T-helper 17 cell (primary cell): ENCODE measurements around the gene CENPN. TPM values are rescaled to one million over a fixed set of nuclear protein-coding genes. Genes with fewer than 3 reads are reported as not detected.

Experiments used
- ATAC-seq: fragments of 150-1000 bp; cut with Tn5 transposase; 2 replicates; pipeline ENCODE4 v1.10.0; 2021; ENCODE audit warnings: mild to moderate bottlenecking, moderate library complexity
- DNase-seq, 3 donors: peaks; one replicate each; pipeline versions ENCODE4 v3.0.0 to v3.0.0-alpha.2; 2020 to 2021
- H3K9me3 ChIP-seq: one replicate; pipeline ENCODE4 v1.7.0; 2013; ENCODE audit warnings: low read length, mild to moderate bottlenecking; ENCODE audit not compliant: control insufficient read depth, poor library complexity, severe bottlenecking
- H3K27ac Mint-ChIP-seq: one replicate; pipeline ENCODE4 v1.8.0; 2022; ENCODE audit warnings: mild to moderate bottlenecking, moderate library complexity, mixed read lengths
- H3K27me3 Mint-ChIP-seq: one replicate; pipeline ENCODE4 v1.8.0; 2022; ENCODE audit warnings: mixed read lengths
- H3K36me3 Mint-ChIP-seq: one replicate; pipeline ENCODE4 v1.8.0; 2022; ENCODE audit warnings: low read depth, mixed read lengths
- H3K4me1 Mint-ChIP-seq: one replicate; pipeline ENCODE4 v1.8.0; 2022; ENCODE audit warnings: mild to moderate bottlenecking, mixed read lengths
- H3K4me3 Mint-ChIP-seq: one replicate; pipeline ENCODE4 v1.8.0; 2022; ENCODE audit warnings: mild to moderate bottlenecking, moderate library complexity, mixed read lengths
- total RNA-seq, 4 donors: library from RNA in 2 of 4; stranded (reverse) in 2 of 4; gene quantifications; one replicate each; pipeline ENCODE4 v1.2.3 and lab custom pipeline; 2022 to 2026

Gene CENPN
- total RNA-seq (10 to 100 TPM in 1 of 2 donors, 1 to 10 TPM in 1; 8.8 to 14.8 TPM), total RNA-seq (lab: John Stamatoyannopoulos, UW) (5.8 to 12.0 reads per million in 2 donors)

DNA sequence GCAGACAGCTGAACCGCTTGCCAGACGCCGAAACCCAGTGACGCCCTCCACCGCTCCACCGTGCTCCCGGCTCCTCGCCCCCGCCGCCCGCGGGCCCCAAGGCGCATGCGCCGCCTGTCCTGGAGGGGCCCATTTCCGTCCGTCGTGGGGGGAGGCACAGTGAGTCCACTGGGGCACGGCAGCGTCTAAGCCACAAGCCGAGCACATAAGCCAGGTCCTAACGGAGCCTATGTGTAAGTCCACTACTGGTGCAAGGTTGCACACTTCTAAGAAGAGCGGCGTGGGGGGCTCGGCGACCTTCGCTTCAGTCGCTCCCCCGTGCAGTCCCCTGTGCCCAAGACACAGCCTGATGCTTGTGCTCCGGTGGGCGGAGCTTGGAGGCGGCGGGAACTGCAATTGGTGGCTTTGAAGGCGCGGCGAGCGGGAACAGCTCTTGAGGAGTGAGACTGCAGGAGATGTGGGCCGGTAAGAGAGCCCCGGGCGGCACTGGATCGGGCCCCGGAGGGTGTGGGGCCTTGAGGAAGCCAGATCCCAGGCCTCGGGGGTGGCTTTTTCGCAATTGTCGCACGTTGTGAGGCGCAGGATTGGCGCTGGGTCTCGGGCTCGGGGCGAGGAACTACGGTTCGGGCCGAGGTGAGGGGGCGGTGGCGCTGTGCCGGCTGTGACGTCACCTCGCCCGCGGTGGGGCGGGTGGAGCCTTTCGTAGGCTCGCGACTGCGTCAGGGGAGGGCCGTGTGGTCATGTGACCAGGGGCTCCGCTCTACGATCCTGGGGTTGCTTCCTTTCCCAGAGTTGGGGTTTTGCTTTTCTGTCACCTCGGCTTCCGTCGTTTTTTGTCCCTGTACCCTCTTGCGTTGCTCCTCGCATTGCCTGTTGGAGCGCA lies at the start of gene CENPN, which contains the start of gene CMC2:
CENPN (plus strand) TSS at position 402 of the 883 bp plus-strand sequence. CDS start 4,726 bp downstream, outside the sequence.
CMC2 (minus strand) TSS at position 73 of the 883 bp plus-strand sequence. CDS start 9,491 bp downstream, outside the sequence.
- Mint-ChIP-seq H3K4me1 (peaks cover 39% of the 10 kb centered on the region), H3K4me3 (peak within 1 kb of the TSS; percentile 88), H3K27me3 (no peaks in the 10 kb centered on the region), H3K36me3 (peaks cover 2% of the 10 kb centered on the region), H3K27ac (peak within 1 kb of the TSS; percentile 94)
- ATAC-seq (peak; percentile 83), DNase-seq (peak; percentile 93 to 96 (median 96))
- H3K9me3 ChIP-seq = no peaks in the 10 kb centered on the region

DNA sequence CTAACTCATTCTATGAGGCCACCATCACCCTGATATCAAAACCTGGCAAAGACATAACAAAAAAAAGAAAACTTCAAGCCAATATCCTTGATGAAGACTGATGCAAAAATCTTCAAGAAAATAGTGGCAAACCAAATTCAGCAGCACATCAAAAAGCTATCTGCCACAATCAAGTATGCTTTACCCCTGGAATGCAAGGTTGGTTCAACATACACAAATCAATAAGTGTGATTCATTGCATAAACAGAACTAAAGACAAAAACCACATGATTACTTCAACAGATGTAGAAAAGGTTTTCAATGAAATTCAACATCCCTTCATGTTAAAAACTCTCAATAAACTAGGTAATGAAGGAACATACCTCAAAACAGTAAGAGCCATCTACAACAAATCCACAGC lies 48.7 kb upstream of the CENPN start:
- Mint-ChIP-seq H3K4me3 (no peak overlapping the region), H3K36me3 (peaks cover 2% of the 10 kb centered on the region), H3K27ac (no peak overlapping the region), H3K27me3 (no peaks in the 10 kb centered on the region), H3K4me1 (no peaks in the 10 kb centered on the region)
- ATAC-seq (no peak), DNase-seq (no peak)
- H3K9me3 ChIP-seq = peaks cover 7% of the 10 kb centered on the region

DNA sequence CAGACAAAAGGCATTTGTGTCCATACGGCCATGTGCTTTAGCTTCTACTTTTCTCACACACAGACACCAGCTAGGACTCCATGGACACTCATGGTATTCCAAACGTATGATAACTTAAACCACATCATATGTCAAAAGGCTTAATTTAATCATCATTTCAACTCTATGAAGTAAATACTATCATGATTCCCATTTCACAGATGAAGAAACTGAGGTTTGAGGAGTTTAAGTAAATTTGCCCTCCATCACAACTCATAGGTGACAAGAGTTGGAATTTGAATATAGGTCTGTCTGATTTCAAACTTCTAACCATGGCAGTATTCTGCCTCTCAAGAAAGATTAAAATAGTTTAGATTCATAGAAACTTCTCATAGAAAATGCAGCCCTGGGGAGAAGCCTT lies 44.1 kb upstream of the CENPN start:
- DNase-seq (no peak), ATAC-seq (no peak)
- no peaks in the 10 kb centered on the region for H3K4me1 Mint-ChIP-seq
- H3K27me3 Mint-ChIP-seq = no peaks in the 10 kb centered on the region
- no peak overlapping the region for H3K4me3 Mint-ChIP-seq
- H3K36me3 Mint-ChIP-seq = no peaks in the 10 kb centered on the region
- no peak overlapping the region for H3K27ac Mint-ChIP-seq
- peaks cover 4% of the 10 kb centered on the region for H3K9me3 ChIP-seq

DNA sequence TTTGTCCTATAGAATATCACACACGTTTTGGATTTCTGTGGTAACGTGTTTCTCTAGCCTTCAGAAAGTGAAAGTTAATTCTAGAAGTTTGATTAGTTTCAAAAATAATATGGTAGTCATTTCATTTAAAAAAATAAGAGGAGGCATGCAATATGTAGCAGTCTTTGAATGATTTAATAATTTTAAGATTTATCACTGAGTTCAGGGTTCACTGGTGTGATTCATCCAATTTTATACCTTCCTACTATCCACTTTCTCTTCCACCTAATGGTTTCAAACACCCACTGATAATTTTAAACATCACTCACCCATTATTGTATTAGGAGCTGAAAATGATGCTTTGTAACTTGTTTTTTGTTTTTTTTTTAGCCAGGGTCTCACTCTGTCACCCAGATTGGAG lies 42.7 kb upstream of the CENPN start:
- Mint-ChIP-seq H3K27ac (no peak overlapping the region), H3K36me3 (peaks cover 6% of the 10 kb centered on the region), H3K4me1 (no peaks in the 10 kb centered on the region), H3K27me3 (no peaks in the 10 kb centered on the region), H3K4me3 (no peak overlapping the region)
- ATAC-seq = no peak
- no peaks in the 10 kb centered on the region for H3K9me3 ChIP-seq
- DNase-seq = no peak

GRCh38 chr16:80966617-80967016 lies 40.4 kb upstream of the CENPN start:
- Mint-ChIP-seq H3K27ac (no peak overlapping the region), H3K27me3 (no peaks in the 10 kb centered on the region), H3K36me3 (peaks cover 7% of the 10 kb centered on the region), H3K4me1 (no peaks in the 10 kb centered on the region), H3K4me3 (no peak overlapping the region)
- ATAC-seq = no peak
- no peaks in the 10 kb centered on the region for H3K9me3 ChIP-seq
- no peak for DNase-seq

DNA sequence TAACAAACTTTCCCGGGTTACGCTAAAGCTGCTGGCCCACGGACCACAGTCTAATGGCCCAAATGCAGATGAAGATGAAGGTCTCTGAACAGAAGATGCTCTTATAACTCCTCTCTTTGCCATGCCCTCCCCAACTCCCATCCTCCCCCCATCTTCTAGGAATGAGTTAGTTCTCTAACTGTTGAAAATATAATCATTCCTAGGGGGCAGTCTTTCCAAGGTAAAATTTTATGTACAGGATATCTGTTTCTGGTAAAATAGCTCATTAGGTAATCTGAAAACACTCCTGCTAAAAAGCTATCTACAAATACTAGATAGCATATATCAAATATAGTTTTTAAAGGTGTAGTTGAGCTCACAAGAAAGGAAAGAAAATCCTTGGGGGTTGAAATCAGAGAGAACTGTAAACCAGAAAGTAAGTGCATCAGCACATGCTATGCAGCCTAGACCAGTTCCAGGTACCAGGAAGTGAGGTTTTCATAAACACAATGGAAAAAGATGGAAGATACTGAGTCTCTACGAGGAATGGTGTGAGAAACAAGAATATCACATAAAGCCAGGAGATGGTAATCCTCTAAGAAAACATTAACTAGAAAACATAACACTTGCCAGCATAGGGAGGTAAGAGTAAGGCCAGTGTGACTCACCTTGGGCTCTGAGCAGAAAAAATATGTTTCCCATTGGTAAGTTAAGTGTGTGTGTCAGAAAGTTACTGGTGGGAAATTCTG lies 38.5 kb upstream of the CENPN start:
- H3K36me3 Mint-ChIP-seq = peaks cover 10% of the 10 kb centered on the region
- no peak for ATAC-seq
- H3K27me3 Mint-ChIP-seq = no peaks in the 10 kb centered on the region
- peak overlapping the region; percentile 39 for H3K27ac Mint-ChIP-seq
- H3K9me3 ChIP-seq = no peaks in the 10 kb centered on the region
- H3K4me3 Mint-ChIP-seq = peak overlapping the region; percentile 36
- H3K4me1 Mint-ChIP-seq = peaks cover 9% of the 10 kb centered on the region
- DNase-seq = no peak

- H3K9me3 ChIP-seq = no peaks in the 10 kb centered on the region
- H3K36me3 Mint-ChIP-seq = peaks cover 14% of the 10 kb centered on the region
- H3K27me3 Mint-ChIP-seq = no peaks in the 10 kb centered on the region
- H3K27ac Mint-ChIP-seq = no peak overlapping the region
- no peak overlapping the region for H3K4me3 Mint-ChIP-seq
- ATAC-seq (no peak), DNase-seq (no peak)
- peaks cover 13% of the 10 kb centered on the region for H3K4me1 Mint-ChIP-seq
Measured at GRCh38 chr16:80969114-80969484, 37.9 kb upstream of the CENPN start.

- peak overlapping the region; percentile 9 for H3K27ac Mint-ChIP-seq
Measured at GRCh38 chr16:80971819-80972218, 35.2 kb upstream of the CENPN start.

GRCh38 chr16:80972611-80973010 lies 34.4 kb upstream of the CENPN start:
- Mint-ChIP-seq H3K36me3 (peaks cover 19% of the 10 kb centered on the region), H3K27ac (no peak overlapping the region), H3K4me3 (no peak overlapping the region), H3K27me3 (no peaks in the 10 kb centered on the region), H3K4me1 (peaks cover 17% of the 10 kb centered on the region)
- no peaks in the 10 kb centered on the region for H3K9me3 ChIP-seq
- ATAC-seq (no peak), DNase-seq (no peak)

More at GRCh38 chr16:80971819-80972218, 35.2 kb upstream of the CENPN start:
- H3K9me3 ChIP-seq = no peaks in the 10 kb centered on the region
- H3K4me1 Mint-ChIP-seq = peaks cover 17% of the 10 kb centered on the region
- H3K27me3 Mint-ChIP-seq = no peaks in the 10 kb centered on the region
- ATAC-seq (no peak), DNase-seq (no peak)
- H3K4me3 Mint-ChIP-seq = no peak overlapping the region
- H3K36me3 Mint-ChIP-seq = peaks cover 18% of the 10 kb centered on the region

DNA sequence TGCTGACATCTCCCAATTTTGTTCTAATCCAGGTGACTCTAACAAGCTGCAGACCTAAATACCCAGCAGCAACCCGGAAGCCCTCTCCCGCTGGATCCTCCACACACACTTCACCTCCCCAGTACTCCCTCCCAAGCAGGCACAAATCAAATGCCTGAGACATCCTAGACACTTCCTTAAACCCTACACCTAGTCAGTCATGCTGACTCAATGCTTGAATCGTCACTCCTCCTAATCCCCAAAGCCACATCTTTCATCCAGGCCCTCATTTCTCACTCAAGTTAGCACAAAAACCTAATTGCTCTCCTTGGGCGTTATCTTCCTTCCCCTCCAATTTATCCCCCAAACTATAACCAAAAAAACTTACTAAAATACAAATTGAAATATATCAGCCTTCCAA lies 33.0 kb upstream of the CENPN start:
- peak overlapping the region; percentile 49 for H3K4me3 Mint-ChIP-seq
- peaks cover 17% of the 10 kb centered on the region for H3K4me1 Mint-ChIP-seq
- peaks cover 15% of the 10 kb centered on the region for H3K36me3 Mint-ChIP-seq
- H3K9me3 ChIP-seq = no peaks in the 10 kb centered on the region
- ATAC-seq (no peak), DNase-seq (no peak)
- no peaks in the 10 kb centered on the region for H3K27me3 Mint-ChIP-seq
- peak overlapping the region; percentile 22 for H3K27ac Mint-ChIP-seq

DNA sequence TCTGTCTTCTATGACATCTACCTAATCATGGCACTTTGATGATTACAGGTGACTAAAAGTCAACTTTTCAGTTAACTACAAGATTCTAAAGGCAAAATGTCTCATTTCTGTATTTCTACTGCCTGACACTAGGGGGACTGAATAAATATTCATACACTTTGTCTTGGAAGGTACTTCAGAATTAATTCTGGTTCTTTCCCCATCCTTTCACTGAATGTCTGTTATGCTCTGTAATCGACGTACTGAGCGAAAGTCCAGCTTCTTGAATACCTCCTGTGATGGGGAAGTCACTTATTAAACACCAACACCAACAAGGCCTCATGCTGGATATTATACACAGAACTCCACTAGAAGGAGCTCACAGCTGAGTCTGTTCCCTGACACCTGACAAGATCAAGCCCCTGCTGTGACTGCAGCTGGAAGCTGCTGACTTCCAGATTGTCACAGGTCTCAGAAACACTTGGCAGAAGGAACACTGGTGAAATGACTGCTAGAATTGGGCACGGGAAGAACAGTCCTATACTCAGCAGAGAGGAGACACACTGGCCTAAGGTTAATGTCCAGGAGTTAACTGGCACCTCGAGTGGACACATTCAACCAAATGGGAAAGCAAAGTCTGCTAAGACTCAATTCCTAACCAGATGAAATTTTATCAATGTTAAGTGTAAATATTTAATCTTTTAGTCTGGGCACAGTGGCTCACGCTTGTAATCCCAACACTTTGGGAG lies 32.2 kb upstream of the CENPN start:
- ATAC-seq (no peak), DNase-seq (no peak)
- H3K27me3 Mint-ChIP-seq = no peaks in the 10 kb centered on the region
- no peaks in the 10 kb centered on the region for H3K9me3 ChIP-seq
- H3K36me3 Mint-ChIP-seq = peaks cover 14% of the 10 kb centered on the region
- no peak overlapping the region for H3K4me3 Mint-ChIP-seq
- peak overlapping the region; percentile 22 for H3K27ac Mint-ChIP-seq
- H3K4me1 Mint-ChIP-seq = peaks cover 17% of the 10 kb centered on the region

DNA sequence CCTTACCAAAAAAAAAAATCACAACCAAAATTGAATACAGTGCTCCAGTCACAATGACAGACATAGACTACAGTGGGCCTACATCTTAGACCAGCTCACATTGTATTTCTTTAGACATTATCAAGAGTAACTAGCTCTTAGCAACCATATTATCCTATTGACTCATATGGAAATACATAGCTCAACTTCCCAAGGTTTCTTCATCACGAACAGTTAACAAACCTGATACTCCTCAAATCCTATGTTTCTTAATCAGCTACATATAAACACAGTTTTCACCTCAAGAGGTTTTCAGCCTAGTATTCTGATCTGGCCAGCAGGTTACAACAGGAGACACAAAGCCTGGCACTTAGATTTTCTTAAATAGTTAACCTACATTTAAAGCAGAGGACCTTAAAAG lies 30.1 kb upstream of the CENPN start:
- DNase-seq (no peak), ATAC-seq (no peak)
- Mint-ChIP-seq H3K4me3 (no peak overlapping the region), H3K4me1 (peaks cover 17% of the 10 kb centered on the region), H3K27me3 (no peaks in the 10 kb centered on the region), H3K36me3 (peaks cover 13% of the 10 kb centered on the region), H3K27ac (peak overlapping the region; percentile 37)
- no peaks in the 10 kb centered on the region for H3K9me3 ChIP-seq

GRCh38 chr16:80981103-80981502 lies 25.9 kb upstream of the CENPN start:
- H3K9me3 ChIP-seq = no peaks in the 10 kb centered on the region
- no peak for DNase-seq
- H3K27ac Mint-ChIP-seq = no peak overlapping the region
- ATAC-seq = no peak
- no peaks in the 10 kb centered on the region for H3K27me3 Mint-ChIP-seq
- H3K4me1 Mint-ChIP-seq = peaks cover 12% of the 10 kb centered on the region
- no peak overlapping the region for H3K4me3 Mint-ChIP-seq
- peaks cover 5% of the 10 kb centered on the region for H3K36me3 Mint-ChIP-seq
